ENCODE results near the gene RBM38. TPM values are rescaled to one million over a fixed set of nuclear protein-coding genes. Genes with fewer than 3 reads are reported as not detected.

RBM38 gene
- total RNA-seq, 1 experiment from 2014 or later: 39.9 TPM

GRCh38 chr20:57438552-57438951, 47.4 kb downstream of the RBM38 start:
- no peak overlapping the region for H3K27ac ChIP-seq (ENCODE audit: low read length)
- DNase-seq (ENCODE audit: low read depth, low spot score): no peak
- ChIA-PET CTCF (interaction anchor here (0.6 kb wide), 1 partner anchor 47 kb away, joined by 3 read pairs; the partner anchor contains the start of gene RBM38), POLR2A (interaction anchor here (1.0 kb wide), 1 partner anchor 9 kb away, joined by 5 read pairs; no protein-coding TSS in a partner anchor)
- H3K4me1 ChIP-seq (ENCODE audit: control insufficient read depth, insufficient read depth, low read length): peaks cover 11% of the 10 kb centered on the region
- BruUV-seq (replicated peaks): no TSS peak
- ATAC-seq: peak; percentile 31
- no peaks in the 10 kb centered on the region for H3K27me3 ChIP-seq (ENCODE audit: control insufficient read depth, insufficient read depth, low read length)
- TF ChIP-seq TCF7L2 (IDR thresholded peaks at IDR 0.05; ENCODE audit: low read depth, low read length) (no peak), SIN3A (IDR thresholded peaks at IDR 0.05; ENCODE audit: borderline replicate concordance, insufficient read depth, low read depth, low read length) (no peak), REST (IDR thresholded peaks at IDR 0.05; ENCODE audit: insufficient read depth in 1 of 2, low read depth in 2 of 2, low read length in 1 of 2) (no peak), POLR2AphosphoS5 (IDR thresholded peaks at IDR 0.05; ENCODE audit: low read depth, low read length) (no peak), CTCF (IDR thresholded peaks at IDR 0.05) (no peak)
- in situ Hi-C loops (cut with HindIII; ENCODE audit: low pct_unique_long_range_greater_than_20kb, low sequenced_read_pairs) (no loop called here), intact Hi-C loops (cut with micrococcal nuclease; ENCODE audit: unreplicated experiment) (no loop called here)
- H3K4me3 ChIP-seq (ENCODE audit: low read depth in 2 of 2, low read length in 2 of 2): no peak overlapping the region
- no peaks in the 10 kb centered on the region for H3K36me3 ChIP-seq (ENCODE audit: control insufficient read depth, insufficient read depth, low read length)
- H3K9me3 ChIP-seq (ENCODE audit: control insufficient read depth, insufficient read depth, low read depth, low read length): no peaks in the 10 kb centered on the region

- no peak for ATAC-seq
- CTCF ChIA-PET: no interaction called here
Measured at GRCh38 chr20:57439432-57439831, 48.2 kb downstream of the RBM38 start.

More at GRCh38 chr20:57439432-57439831, 48.2 kb downstream of the RBM38 start:
- in situ Hi-C loops (cut with HindIII; ENCODE audit: low pct_unique_long_range_greater_than_20kb, low sequenced_read_pairs) (no loop called here), intact Hi-C loops (cut with micrococcal nuclease; ENCODE audit: unreplicated experiment) (no loop called here)
- DNase-seq (ENCODE audit: low read depth, low spot score): no peak
- no peaks in the 10 kb centered on the region for H3K27me3 ChIP-seq (ENCODE audit: control insufficient read depth, insufficient read depth, low read length)
- POLR2A ChIA-PET: no interaction called here
- H3K27ac ChIP-seq (ENCODE audit: low read length): no peak overlapping the region
- no TSS peak for BruUV-seq (replicated peaks)
- H3K4me3 ChIP-seq (ENCODE audit: low read depth in 2 of 2, low read length in 2 of 2): no peak overlapping the region
- peaks cover 11% of the 10 kb centered on the region for H3K4me1 ChIP-seq (ENCODE audit: control insufficient read depth, insufficient read depth, low read length)
- no peaks in the 10 kb centered on the region for H3K9me3 ChIP-seq (ENCODE audit: control insufficient read depth, insufficient read depth, low read depth, low read length)
- no peak for TF ChIP-seq SIN3A (IDR thresholded peaks at IDR 0.05; ENCODE audit: borderline replicate concordance, insufficient read depth, low read depth, low read length)
- TF ChIP-seq TCF7L2 (IDR thresholded peaks at IDR 0.05; ENCODE audit: low read depth, low read length): no peak
- TF ChIP-seq REST (IDR thresholded peaks at IDR 0.05; ENCODE audit: insufficient read depth in 1 of 2, low read depth in 2 of 2, low read length in 1 of 2): no peak
- no peak for TF ChIP-seq POLR2AphosphoS5 (IDR thresholded peaks at IDR 0.05; ENCODE audit: low read depth, low read length)
- no peak for TF ChIP-seq CTCF (IDR thresholded peaks at IDR 0.05)
- H3K36me3 ChIP-seq (ENCODE audit: control insufficient read depth, insufficient read depth, low read length): no peaks in the 10 kb centered on the region

Data from Panc1 (cell line).